H1 (cell line): Measurements from ENCODE around the gene ZDHHC17.

ENCODE experiments used
- CBX5 ChIP-seq: fragments of 300-800, 300-1000 bp; sonication (generic); IDR thresholded peaks from 2 replicates; pipeline ENCODE4 v1.7.1; 2016; ENCODE audit warnings: antibody characterized with exemption, low read length, low read depth
- EZH2 ChIP-seq: fragments of 200-600 bp; sonication (generic); IDR thresholded peaks from 2 replicates; pipeline ENCODE4 v1.7.1; 2012; ENCODE audit warnings: low read depth, mild to moderate bottlenecking, moderate library complexity, low read length, inconsistent platforms; ENCODE audit not compliant: severe bottlenecking
- GABPA ChIP-seq: IDR thresholded peaks from 2 replicates; pipeline ENCODE4 v1.6.1; 2011; ENCODE audit warnings: mild to moderate bottlenecking, low read length, moderate library complexity, borderline replicate concordance; ENCODE audit not compliant: insufficient read depth
- HDAC2 ChIP-seq, 2 experiments: fragments of 300-600 bp in 1 of 2; sonication (generic) in 1 of 2; IDR thresholded peaks; 2 replicates each; pipeline ENCODE4 v1.6.1; 2011 to 2012; ENCODE audit warnings: low read depth in 2 of 2, low read length in 2 of 2, mild to moderate bottlenecking in 2 of 2, moderate library complexity in 2 of 2, borderline replicate concordance in 1 of 2, inconsistent platforms in 1 of 2
- MAFK ChIP-seq: IDR thresholded peaks from 2 replicates; pipeline ENCODE4 v1.6.1; 2012; ENCODE audit warnings: low read depth, mild to moderate bottlenecking, improper control_type of control experiment, low read length
- NRF1 ChIP-seq: IDR thresholded peaks from 2 replicates; pipeline ENCODE4 v1.6.1; 2011; ENCODE audit warnings: mild to moderate bottlenecking, low read depth, low read length, improper control_type of control experiment
- POLR2A ChIP-seq, 2 experiments: IDR thresholded peaks; 1 replicate in 1 of 2; 2 replicates in 1 of 2; pipeline ENCODE4 v1.6.1; 2011; ENCODE audit warnings: low read depth in 2 of 2, low read length in 2 of 2, mild to moderate bottlenecking in 2 of 2; ENCODE audit errors: control extremely low read depth in 1 of 2
- POLR2AphosphoS5 ChIP-seq: IDR thresholded peaks from 2 replicates; pipeline ENCODE4 v1.6.1; 2011; ENCODE audit warnings: low read depth, low read length
- SP2 ChIP-seq: IDR thresholded peaks from 2 replicates; pipeline ENCODE4 v1.6.1; 2012; ENCODE audit warnings: mild to moderate bottlenecking, low read length, inconsistent platforms
- SP4 ChIP-seq: IDR thresholded peaks from 2 replicates; pipeline ENCODE4 v1.6.1; 2012; ENCODE audit warnings: low read length, inconsistent platforms
- TEAD4 ChIP-seq: IDR thresholded peaks from 2 replicates; pipeline ENCODE4 v1.6.1; 2012; ENCODE audit warnings: low read depth, low read length, inconsistent platforms, mixed read lengths
- TF ChIP-seq, protein P1 (sequence below), 3 experiments: IDR thresholded peaks; 1 replicate in 2 of 3; 2 replicates in 1 of 3; pipeline versions ENCODE4 v1.5.1 to v1.6.1; 2011; ENCODE audit warnings: low read length in 3 of 3, mild to moderate bottlenecking in 3 of 3, inconsistent platforms in 2 of 3, low read depth in 1 of 3, moderate library complexity in 1 of 3; ENCODE audit not compliant: insufficient read depth in 1 of 3; ENCODE audit errors: control extremely low read depth in 1 of 3

GRCh38 chr12:76883811-76884210 lies 119.9 kb downstream of the ZDHHC17 start:
- TF ChIP-seq SP4 (no peak), MAFK (no peak), EZH2 (no peak), CBX5 (no peak), POLR2AphosphoS5 (no peak), SP2 (no peak), GABPA (no peak), HDAC2 (IDR thresholded peaks at IDR 0.05; ENCODE audit: borderline replicate concordance in 1 of 2, low read depth in 2 of 2, low read length in 2 of 2) (no peak), TEAD4 (no peak), NRF1 (no peak), POLR2A (IDR thresholded peaks at IDR 0.05; ENCODE audit: control extremely low read depth in 1 of 2, low read depth in 2 of 2, low read length in 2 of 2) (no peak)
- TF ChIP-seq, protein P1, sequence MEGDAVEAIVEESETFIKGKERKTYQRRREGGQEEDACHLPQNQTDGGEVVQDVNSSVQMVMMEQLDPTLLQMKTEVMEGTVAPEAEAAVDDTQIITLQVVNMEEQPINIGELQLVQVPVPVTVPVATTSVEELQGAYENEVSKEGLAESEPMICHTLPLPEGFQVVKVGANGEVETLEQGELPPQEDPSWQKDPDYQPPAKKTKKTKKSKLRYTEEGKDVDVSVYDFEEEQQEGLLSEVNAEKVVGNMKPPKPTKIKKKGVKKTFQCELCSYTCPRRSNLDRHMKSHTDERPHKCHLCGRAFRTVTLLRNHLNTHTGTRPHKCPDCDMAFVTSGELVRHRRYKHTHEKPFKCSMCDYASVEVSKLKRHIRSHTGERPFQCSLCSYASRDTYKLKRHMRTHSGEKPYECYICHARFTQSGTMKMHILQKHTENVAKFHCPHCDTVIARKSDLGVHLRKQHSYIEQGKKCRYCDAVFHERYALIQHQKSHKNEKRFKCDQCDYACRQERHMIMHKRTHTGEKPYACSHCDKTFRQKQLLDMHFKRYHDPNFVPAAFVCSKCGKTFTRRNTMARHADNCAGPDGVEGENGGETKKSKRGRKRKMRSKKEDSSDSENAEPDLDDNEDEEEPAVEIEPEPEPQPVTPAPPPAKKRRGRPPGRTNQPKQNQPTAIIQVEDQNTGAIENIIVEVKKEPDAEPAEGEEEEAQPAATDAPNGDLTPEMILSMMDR (IDR thresholded peaks at IDR 0.05; ENCODE audit: control extremely low read depth in 1 of 3, insufficient read depth in 1 of 3, low read depth in 1 of 3, low read length in 3 of 3) = no peak
